Pons (tissue), 1 donor: ENCODE data around the gene GDI2.
"Not testable (repeated sequence)": the region's sequence is repeated elsewhere in the genome, so short reads cannot be mapped to it uniquely, and the experiment has no call there.

ENCODE experiments used
- DNase-seq: peaks from one replicate; pipeline ENCODE4 v3.0.0-alpha.2; 2016; ENCODE audit warnings: low spot score

Gene GDI2

DNA sequence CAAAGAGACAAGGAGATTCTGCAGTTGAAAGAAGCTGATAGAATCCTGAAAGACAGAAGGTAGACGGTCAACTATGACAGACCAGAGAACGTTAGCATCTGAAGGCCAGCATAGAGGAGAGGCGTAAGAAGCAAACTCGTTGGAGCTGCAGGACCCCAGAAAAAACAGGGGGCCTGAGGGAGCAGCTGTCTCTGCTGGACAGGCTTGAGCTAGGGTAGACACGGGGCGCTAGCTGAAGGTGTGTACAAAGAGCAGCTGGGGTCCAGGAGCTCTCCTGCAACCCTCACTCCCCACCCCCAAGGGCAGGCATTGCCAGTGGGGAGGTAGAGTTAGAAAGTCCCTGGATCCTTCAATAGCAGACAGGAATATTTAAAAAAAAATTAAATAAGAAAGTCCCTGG, 14.6 kb upstream of the GDI2 start:
- DNase-seq, result no peak

GRCh38 chr10:5826511-5826910, 13.3 kb upstream of the GDI2 start:
- not testable (repeated sequence) for DNase-seq

GRCh38 chr10:5818894-5819293, 5.7 kb upstream of the GDI2 start:
- peak; percentile 45 for DNase-seq

- no peak for DNase-seq
Measured at GRCh38 chr10:5818048-5818331, 4.8 kb upstream of the GDI2 start.

DNA sequence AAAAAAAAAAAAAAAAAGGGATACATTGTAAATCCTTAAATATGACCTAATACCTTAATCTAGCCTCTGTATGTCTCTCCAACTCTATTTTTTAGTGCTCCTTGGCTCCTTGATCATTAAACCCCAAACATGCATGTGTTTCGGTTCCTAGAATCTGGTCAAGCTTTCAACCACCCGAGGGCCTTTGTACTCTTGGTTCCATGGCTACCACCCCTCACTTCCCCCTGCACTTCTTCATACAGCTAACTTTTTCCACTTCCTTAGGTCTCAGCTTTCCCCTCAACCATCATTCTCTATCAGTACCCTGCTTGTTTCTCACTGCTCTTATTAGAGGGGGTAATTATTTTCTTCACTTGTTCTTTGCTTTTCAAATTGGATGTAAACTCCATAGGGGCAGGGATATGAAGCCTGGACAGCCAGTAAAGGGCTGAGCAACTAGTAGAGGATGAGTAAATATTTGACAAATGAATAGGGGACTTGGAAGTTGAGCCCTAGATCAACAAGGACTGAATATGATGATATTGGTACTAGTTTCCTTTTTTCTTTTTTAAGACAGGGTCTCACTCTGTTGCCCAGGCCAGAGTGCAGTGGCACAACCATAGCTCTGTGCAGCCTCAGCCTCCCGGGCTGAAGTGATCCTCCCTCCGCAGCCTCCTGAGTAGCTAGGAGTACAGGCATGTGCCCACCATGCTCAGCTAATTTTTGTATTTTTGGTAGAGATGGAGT, 4.3 kb upstream of the GDI2 start:
- DNase-seq, result no peak

GRCh38 chr10:5816170-5816569, 2.9 kb upstream of the GDI2 start:
- DNase-seq, result no peak

- peak; percentile 52 for DNase-seq
Measured at GRCh38 chr10:5814110-5815107, 1.2 kb upstream of the GDI2 start.

- DNase-seq, result no peak
Measured at GRCh38 chr10:5813091-5813340, 218 bp downstream of the GDI2 start.

DNA sequence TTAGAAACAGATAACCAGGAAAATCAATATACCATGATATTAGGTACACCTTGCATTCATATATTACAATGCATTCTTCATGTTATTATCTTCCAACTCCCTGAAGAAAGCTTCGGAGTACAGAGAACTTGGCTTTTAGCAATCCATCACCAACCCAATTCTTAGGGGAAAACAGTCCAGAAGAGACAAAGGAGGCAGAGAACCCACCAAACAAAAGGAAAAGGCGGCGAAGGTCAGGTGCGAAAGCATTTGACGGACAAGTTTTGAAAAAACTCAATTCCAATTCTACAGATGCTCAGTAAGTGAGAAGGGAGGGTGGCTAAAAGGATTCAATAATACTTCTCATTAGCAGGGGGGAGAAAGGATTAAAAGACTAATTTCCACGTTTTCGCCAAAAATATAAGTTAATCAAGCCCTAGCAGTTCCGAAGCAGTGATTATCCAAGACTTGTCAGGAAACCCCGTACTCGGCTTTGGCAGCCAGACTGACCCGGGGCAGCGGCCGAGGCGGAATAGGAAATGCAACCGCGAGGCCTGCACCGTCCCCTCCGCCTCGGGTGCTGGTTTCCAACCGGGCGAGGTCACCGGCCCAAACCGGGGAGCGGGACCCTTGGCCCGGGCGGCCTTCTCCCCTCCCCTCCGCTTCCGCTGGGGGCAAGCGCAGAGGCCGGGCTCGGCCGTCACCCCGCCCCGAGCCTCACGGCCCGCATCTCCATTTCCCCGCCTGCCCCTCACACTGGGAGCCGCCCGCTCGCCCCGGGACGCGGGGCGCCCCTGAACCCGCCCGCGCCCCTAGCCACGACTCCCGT, 747 bp downstream of the GDI2 start:
- DNase-seq, result peak; percentile 31

DNA sequence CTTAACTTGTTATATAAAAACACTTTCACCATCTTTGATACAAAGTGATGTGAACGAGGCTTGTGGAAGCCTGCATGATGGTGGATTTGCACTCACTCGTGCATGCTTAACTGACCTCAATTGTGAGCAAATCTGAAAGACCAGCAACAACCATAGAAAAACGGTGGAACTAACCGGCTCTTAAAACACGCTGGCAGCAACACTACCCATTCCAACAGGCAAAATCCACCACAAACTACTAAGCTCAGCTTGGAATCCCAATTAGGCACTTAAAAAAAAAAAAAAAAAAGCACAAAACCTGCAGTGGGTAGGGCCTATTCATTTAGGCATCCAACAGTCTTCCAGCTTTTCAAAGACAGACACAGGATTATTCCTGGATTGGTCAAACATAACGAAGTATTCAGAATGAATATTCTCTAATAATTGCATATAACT, 1.8 kb downstream of the GDI2 start:
- DNase-seq, result peak; percentile 30

- no peak for DNase-seq
Measured at GRCh38 chr10:5810225-5810624, 3.0 kb downstream of the GDI2 start.

DNA sequence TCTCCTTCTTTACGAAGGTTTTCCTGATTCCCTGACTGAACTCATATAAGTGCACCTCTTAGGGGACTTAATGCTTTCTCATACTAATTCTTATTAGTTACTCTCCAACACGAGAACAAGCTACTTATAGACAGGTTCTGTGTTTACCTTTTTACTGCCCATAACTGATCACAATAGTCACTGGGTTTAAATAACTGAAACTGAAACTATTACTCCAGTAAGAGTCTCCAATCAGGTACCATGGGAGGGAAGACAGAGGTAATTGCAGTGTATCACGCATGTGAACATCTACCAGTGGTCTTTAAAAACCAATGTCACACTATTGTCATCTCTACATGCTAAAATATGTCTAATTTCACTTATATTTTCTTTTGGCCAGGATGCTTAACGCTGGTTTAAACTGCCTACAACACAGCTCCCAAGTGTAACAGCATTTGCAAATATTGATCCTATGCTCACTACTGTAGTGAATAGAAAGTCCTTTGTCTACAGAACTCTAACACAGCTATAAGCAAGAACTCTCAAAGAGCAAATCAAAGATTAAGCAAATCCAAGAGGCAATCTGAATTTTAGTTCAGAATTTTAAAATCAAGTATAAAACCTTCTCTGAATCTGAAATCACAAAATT, 3.6 kb downstream of the GDI2 start:
- DNase-seq, result no peak

- DNase-seq, result not testable (repeated sequence)
Measured at GRCh38 chr10:5808783-5809392, 4.3 kb downstream of the GDI2 start.

DNA sequence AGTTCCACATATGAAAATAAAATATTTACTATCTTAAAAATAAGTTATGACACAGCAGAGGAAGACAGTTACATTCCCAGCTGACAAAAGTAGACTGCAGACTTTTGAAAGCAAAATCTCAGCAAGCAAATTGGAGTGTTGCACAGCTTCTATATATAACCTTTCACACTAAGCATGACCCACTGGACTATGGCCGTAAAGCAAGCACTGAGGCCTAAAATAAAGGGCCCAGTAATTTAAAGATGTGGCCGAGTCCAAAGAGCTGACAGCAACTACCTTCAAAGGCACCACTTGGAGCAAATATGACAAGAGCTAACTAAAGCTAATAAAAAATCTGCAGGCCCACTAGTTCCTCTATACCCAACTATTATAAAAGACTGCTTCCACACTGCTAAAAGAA, 6.5 kb downstream of the GDI2 start:
- no peak for DNase-seq

DNA sequence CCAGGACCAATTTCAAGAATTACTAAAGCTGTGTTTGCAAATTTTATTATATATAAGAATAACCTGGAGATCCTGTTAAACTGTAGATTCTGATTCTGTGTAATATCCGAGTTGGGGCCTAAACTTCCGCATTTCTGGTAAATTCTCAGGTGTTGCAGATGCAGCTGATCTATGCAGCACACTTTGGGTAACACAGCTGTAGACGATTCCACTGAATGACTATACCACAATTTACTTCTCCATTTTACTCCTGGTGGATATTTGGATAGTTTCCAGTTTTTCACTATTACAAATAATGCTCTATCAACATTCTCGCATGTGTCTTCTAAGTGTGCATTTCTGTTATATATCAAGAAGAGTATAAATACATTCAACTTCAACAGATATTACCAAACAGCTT, 7.5 kb downstream of the GDI2 start:
- no peak for DNase-seq

- no peak for DNase-seq
Measured at GRCh38 chr10:5805260-5805659, 8.0 kb downstream of the GDI2 start.

- no peak for DNase-seq
Measured at GRCh38 chr10:5804386-5804785, 8.8 kb downstream of the GDI2 start.

- DNase-seq, result no peak
Measured at GRCh38 chr10:5800782-5801181, 12.5 kb downstream of the GDI2 start.

GRCh38 chr10:5794236-5794635, 19.0 kb downstream of the GDI2 start:
- DNase-seq, result no peak

DNA sequence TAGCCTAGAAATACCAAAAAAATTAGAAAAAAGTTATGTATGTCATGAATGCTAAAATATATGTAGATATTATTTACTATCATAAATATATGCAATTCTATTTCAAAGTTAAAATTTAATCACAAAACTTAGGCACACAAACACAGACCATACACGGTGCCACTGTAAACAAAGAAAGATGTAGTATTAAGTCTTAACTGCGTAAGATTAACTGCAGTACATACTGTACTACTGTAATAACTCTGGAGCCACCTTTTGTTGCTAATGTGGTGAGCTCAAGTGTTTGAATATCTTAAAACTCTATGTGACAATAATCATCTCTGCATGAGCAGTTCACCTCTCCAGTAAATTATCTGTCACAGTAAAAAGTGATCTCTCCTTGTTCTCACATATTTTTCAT, 23.6 kb downstream of the GDI2 start:
- no peak for DNase-seq

- DNase-seq, result no peak
Measured at GRCh38 chr10:5788969-5789368, 24.3 kb downstream of the GDI2 start.

GRCh38 chr10:5783300-5783699, 29.9 kb downstream of the GDI2 start:
- no peak for DNase-seq
